ENCODE results near the gene USP36. TPM values are rescaled to one million over a fixed set of nuclear protein-coding genes. Genes with fewer than 3 reads are reported as not detected.

Gene USP36
- total RNA-seq, 1 donor from 2014 or later = 71.2 TPM

DNA sequence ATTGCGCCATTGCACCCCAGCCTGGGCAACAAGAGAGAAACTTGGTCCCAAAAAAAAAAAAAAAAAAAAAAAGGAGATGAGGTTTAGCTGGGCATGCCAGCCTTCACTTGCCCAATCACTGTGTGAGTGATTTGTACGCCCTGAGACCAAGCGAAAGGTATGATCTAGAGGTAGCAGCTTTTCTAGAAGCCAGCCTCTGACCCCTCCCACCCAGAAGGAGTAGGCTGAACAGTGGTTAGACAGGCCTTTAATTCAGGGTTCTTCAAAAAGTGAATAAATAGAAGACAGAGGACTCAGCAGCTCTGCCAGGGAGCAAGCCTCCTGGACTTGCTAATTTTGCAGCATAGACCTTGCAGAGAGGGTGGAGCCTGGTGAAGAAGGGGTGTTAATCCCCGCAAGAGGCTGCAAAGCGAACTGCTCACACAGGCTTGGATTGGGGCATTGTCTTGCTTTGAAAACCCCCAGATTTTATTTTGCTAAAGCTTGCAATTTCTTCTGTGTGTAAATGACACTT is 51.4 kb downstream of the USP36 start:
- no peak for DNase-seq (ENCODE audit: extremely low spot score in 2 of 2)
- peaks cover 0 to 9% of the 10 kb centered on the region in 2 donors for H3K36me3 ChIP-seq
- H3K27ac ChIP-seq = peak overlapping the region; percentile 59
- no peak for TF ChIP-seq POLR2A (IDR thresholded peaks at IDR 0.05)
- TF ChIP-seq, protein P1, sequence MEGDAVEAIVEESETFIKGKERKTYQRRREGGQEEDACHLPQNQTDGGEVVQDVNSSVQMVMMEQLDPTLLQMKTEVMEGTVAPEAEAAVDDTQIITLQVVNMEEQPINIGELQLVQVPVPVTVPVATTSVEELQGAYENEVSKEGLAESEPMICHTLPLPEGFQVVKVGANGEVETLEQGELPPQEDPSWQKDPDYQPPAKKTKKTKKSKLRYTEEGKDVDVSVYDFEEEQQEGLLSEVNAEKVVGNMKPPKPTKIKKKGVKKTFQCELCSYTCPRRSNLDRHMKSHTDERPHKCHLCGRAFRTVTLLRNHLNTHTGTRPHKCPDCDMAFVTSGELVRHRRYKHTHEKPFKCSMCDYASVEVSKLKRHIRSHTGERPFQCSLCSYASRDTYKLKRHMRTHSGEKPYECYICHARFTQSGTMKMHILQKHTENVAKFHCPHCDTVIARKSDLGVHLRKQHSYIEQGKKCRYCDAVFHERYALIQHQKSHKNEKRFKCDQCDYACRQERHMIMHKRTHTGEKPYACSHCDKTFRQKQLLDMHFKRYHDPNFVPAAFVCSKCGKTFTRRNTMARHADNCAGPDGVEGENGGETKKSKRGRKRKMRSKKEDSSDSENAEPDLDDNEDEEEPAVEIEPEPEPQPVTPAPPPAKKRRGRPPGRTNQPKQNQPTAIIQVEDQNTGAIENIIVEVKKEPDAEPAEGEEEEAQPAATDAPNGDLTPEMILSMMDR (IDR thresholded peaks at IDR 0.05) = no peak
- TF ChIP-seq POLR2AphosphoS5 (IDR thresholded peaks at IDR 0.05; ENCODE audit: insufficient read depth in 1 of 2, low read depth in 1 of 2) = no peak
- peaks cover 39% of the 10 kb centered on the region for H3K4me1 ChIP-seq
- H3K9me3 ChIP-seq = no peaks in the 10 kb centered on the region
- no peaks in the 10 kb centered on the region for H3K27me3 ChIP-seq
- H3K4me3 ChIP-seq = no peak overlapping the region
- intact Hi-C loops (cut with DNase I) = no loop called here

DNA sequence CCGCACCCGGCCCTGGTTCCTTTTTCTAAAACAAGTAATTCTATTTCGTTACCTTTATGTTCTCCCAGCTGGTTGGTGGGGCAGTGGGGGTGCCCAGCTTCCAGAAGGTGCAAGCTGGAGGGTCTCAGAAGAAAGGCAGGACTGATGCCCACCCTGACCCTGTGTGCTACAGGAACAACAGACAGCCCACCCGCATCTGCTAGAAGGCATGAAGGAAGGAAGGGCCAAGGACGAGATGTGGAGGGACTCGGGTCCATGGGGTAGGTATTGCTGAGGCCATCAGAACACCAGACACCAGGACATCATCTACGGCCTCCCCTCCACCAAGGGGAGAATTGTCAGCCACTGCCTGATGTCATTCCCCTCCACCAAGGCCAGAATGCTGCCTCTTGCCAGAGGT is 52.2 kb downstream of the USP36 start:
- H3K36me3 ChIP-seq = peaks cover 0 to 5% of the 10 kb centered on the region in 2 donors
- H3K27me3 ChIP-seq = no peaks in the 10 kb centered on the region
- no peaks in the 10 kb centered on the region for H3K9me3 ChIP-seq
- H3K27ac ChIP-seq = peak overlapping the region; percentile 59
- H3K4me3 ChIP-seq = no peak overlapping the region
- no peak for DNase-seq (ENCODE audit: extremely low spot score in 2 of 2)
- H3K4me1 ChIP-seq = peaks cover 39% of the 10 kb centered on the region
- no peak for TF ChIP-seq POLR2AphosphoS5 (IDR thresholded peaks at IDR 0.05; ENCODE audit: insufficient read depth in 1 of 2, low read depth in 1 of 2)
- TF ChIP-seq POLR2A (IDR thresholded peaks at IDR 0.05) = no peak
- TF ChIP-seq, protein P1 (IDR thresholded peaks at IDR 0.05) = no peak
- intact Hi-C loops (cut with DNase I) = no loop called here

DNA sequence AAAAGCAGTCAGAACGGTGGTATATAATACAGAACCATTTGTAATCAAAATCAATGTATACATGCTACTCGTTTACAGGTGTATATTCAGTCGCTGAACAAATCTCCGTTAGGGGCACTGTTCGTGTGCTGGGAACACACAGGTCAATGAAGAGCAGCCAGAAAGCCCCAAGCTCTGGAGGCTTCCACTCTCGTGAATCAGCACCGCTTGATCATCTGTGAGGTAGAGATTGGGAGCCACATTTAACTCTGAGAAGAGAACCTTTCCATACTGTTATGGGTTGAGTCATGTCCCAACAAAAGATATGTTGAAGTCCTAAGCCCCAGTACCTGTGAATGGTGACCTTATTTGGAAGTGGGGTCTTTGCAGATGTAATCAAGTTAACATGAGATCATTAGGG is 53.2 kb downstream of the USP36 start:
- no peak for DNase-seq (ENCODE audit: extremely low spot score in 2 of 2)
- H3K27me3 ChIP-seq = no peaks in the 10 kb centered on the region
- no peaks in the 10 kb centered on the region for H3K9me3 ChIP-seq
- H3K27ac ChIP-seq = no peak overlapping the region
- intact Hi-C loops (cut with DNase I) = no loop called here
- H3K4me3 ChIP-seq = no peak overlapping the region
- H3K4me1 ChIP-seq = peaks cover 39% of the 10 kb centered on the region
- no peak for TF ChIP-seq POLR2AphosphoS5 (IDR thresholded peaks at IDR 0.05; ENCODE audit: insufficient read depth in 1 of 2, low read depth in 1 of 2)
- TF ChIP-seq POLR2A (IDR thresholded peaks at IDR 0.05) = no peak
- TF ChIP-seq, protein P1 (IDR thresholded peaks at IDR 0.05) = no peak
- H3K36me3 ChIP-seq = no peaks in the 10 kb centered on the region

DNA sequence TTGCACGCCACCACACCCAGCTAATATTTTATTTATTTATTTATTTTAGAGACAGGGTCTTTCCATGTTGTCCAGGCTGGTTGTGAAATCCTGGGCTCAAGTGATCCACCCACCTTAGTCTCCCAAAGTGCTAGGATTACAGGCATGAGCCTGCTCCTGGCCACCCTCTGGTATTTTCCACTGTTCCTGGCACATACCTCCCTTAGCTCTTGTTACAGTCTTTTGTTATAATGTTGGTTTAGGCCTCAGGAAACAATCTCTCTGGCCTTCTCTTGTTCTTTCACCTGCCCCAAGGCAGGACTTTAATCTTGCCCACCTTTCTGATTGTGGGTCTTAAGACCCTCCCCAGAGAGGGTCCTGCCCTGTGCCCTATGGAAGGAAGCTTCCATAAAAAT is 55.0 kb downstream of the USP36 start:
- Histone ChIP-seq H3K27me3 (no peaks in the 10 kb centered on the region), H3K36me3 (no peaks in the 10 kb centered on the region), H3K4me3 (no peak overlapping the region), H3K4me1 (peaks cover 26% of the 10 kb centered on the region), H3K9me3 (no peaks in the 10 kb centered on the region), H3K27ac (peak overlapping the region; percentile 0)
- TF ChIP-seq, protein P1 (IDR thresholded peaks at IDR 0.05) = no peak
- no peak for TF ChIP-seq POLR2A (IDR thresholded peaks at IDR 0.05)
- no peak for TF ChIP-seq POLR2AphosphoS5 (IDR thresholded peaks at IDR 0.05; ENCODE audit: insufficient read depth in 1 of 2, low read depth in 1 of 2)
- DNase-seq (ENCODE audit: extremely low spot score in 2 of 2) = no peak
- intact Hi-C loops (cut with DNase I) = no loop called here

DNA sequence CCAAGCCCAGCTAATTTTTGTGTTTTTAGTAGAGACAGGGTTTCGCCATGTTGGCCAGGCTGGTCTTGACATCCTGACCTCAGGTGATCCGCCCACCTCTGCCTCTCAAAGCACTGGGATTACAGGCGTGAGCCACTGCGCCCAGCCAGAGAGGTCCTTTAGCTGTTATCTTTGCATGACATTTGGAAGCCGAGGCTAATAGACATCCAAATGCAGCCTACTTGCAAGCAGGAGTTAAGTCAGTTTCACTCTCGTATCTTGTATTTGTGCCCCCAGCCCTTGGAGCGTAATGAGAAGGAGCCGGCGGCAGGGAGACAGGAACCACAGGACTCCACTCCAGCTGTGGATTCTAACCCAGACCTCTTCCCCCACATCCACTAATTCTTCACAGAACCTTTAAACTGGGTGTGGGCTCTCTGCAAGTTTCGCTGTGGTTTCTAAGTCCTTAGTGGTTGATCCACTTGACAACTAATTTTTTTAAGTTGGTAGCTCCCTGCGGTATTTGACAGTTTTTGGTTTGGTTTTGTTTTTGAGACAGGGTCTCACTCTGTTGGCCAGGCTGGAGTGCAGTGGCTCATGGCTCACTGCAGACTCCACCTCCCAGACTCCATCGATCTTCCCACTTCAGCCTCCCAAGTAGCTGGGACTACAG is 55.5 kb downstream of the USP36 start:
- intact Hi-C loops (cut with DNase I) = no loop called here
- peaks cover 26% of the 10 kb centered on the region for H3K4me1 ChIP-seq
- DNase-seq (ENCODE audit: extremely low spot score in 2 of 2) = no peak
- no peaks in the 10 kb centered on the region for H3K27me3 ChIP-seq
- H3K9me3 ChIP-seq = no peaks in the 10 kb centered on the region
- TF ChIP-seq, protein P1 (IDR thresholded peaks at IDR 0.05) = no peak
- TF ChIP-seq POLR2A (IDR thresholded peaks at IDR 0.05) (no peak), POLR2AphosphoS5 (IDR thresholded peaks at IDR 0.05; ENCODE audit: insufficient read depth in 1 of 2, low read depth in 1 of 2) (no peak)
- H3K27ac ChIP-seq = peak overlapping the region; percentile 0
- no peak overlapping the region for H3K4me3 ChIP-seq
- H3K36me3 ChIP-seq = no peaks in the 10 kb centered on the region

Measured in vagina (tissue), 2 donors.